Trophoblast cell (in vitro differentiated cells and primary cell): Measurements from ENCODE around the gene CPLX4.

Experiments
- DNase-seq, 2 donors: peaks; one replicate each; pipeline ENCODE4 v3.0.0-alpha.2; 2016
- H2AFZ ChIP-seq: 2 replicates; pipeline ENCODE4 v1.6.1; 2013; ENCODE audit warnings: low read length, moderate library complexity, mild to moderate bottlenecking; ENCODE audit not compliant: insufficient read depth, poor library complexity
- H2AK5ac ChIP-seq: 2 replicates; pipeline ENCODE4 v1.6.1; 2013; ENCODE audit warnings: mild to moderate bottlenecking, low read length
- H2BK120ac ChIP-seq: 2 replicates; pipeline ENCODE4 v1.6.1; 2013; ENCODE audit warnings: low read length, mild to moderate bottlenecking, moderate library complexity; ENCODE audit not compliant: insufficient read depth, poor library complexity
- H2BK12ac ChIP-seq: 2 replicates; pipeline ENCODE4 v1.6.1; 2013; ENCODE audit warnings: mild to moderate bottlenecking, low read length, moderate library complexity
- H2BK5ac ChIP-seq: 2 replicates; pipeline ENCODE4 v1.6.1; 2013; ENCODE audit warnings: low read length, low read depth, moderate library complexity, mild to moderate bottlenecking; ENCODE audit not compliant: poor library complexity
- H3K14ac ChIP-seq: 2 replicates; pipeline ENCODE4 v1.6.1; 2013; ENCODE audit warnings: mild to moderate bottlenecking, low read length
- H3K18ac ChIP-seq: 2 replicates; pipeline ENCODE4 v1.6.1; 2013; ENCODE audit warnings: mild to moderate bottlenecking, low read length
- H3K23ac ChIP-seq: 2 replicates; pipeline ENCODE4 v1.6.1; 2013; ENCODE audit warnings: low read length
- H3K27ac ChIP-seq: 2 replicates; pipeline ENCODE4 v1.5.1; 2013; ENCODE audit warnings: low read depth, mild to moderate bottlenecking, inconsistent platforms, low read length, moderate library complexity
- H3K27me3 ChIP-seq: 2 replicates; pipeline ENCODE4 v1.6.1; 2013; ENCODE audit warnings: inconsistent platforms, mild to moderate bottlenecking, low read length, moderate library complexity; ENCODE audit not compliant: insufficient read depth
- H3K36me3 ChIP-seq, 2 experiments: 1 replicate in 1 of 2; 2 replicates in 1 of 2; pipeline ENCODE4 v1.6.1; 2013; ENCODE audit warnings: low read length in 2 of 2, mild to moderate bottlenecking in 2 of 2, moderate library complexity in 1 of 2; ENCODE audit not compliant: insufficient read depth in 2 of 2, control insufficient read depth in 1 of 2
- H3K4ac ChIP-seq: 2 replicates; pipeline ENCODE4 v1.6.1; 2013; ENCODE audit warnings: low read depth, mild to moderate bottlenecking, low read length, moderate library complexity
- H3K4me1 ChIP-seq, 2 experiments: 1 replicate in 1 of 2; 2 replicates in 1 of 2; pipeline ENCODE4 v1.6.1; 2013; ENCODE audit warnings: low read length in 2 of 2, mild to moderate bottlenecking in 2 of 2, moderate library complexity in 1 of 2; ENCODE audit not compliant: insufficient read depth in 2 of 2, control insufficient read depth in 1 of 2
- H3K4me2 ChIP-seq: 2 replicates; pipeline ENCODE4 v1.6.1; 2013; ENCODE audit warnings: inconsistent platforms, mild to moderate bottlenecking, low read length, moderate library complexity
- H3K4me3 ChIP-seq: 2 replicates; pipeline ENCODE4 v1.5.1; 2013; ENCODE audit warnings: mild to moderate bottlenecking, low read depth, low read length, inconsistent platforms
- H3K79me1 ChIP-seq: one replicate; pipeline ENCODE4 v1.6.1; 2013; ENCODE audit warnings: low read length
- H3K79me2 ChIP-seq: 2 replicates; pipeline ENCODE4 v1.6.1; 2013; ENCODE audit warnings: low read length, mild to moderate bottlenecking; ENCODE audit not compliant: control insufficient read depth, insufficient read depth, poor library complexity
- H3K9ac ChIP-seq: 2 replicates; pipeline ENCODE4 v1.6.1; 2013; ENCODE audit warnings: mild to moderate bottlenecking, low read length
- H3K9me3 ChIP-seq: 2 replicates; pipeline ENCODE4 v1.6.1; 2013; ENCODE audit warnings: low read depth, mild to moderate bottlenecking, control low read depth, inconsistent platforms, low read length; ENCODE audit not compliant: insufficient read depth
- H4K12ac ChIP-seq: 2 replicates; pipeline ENCODE4 v1.6.1; 2013; ENCODE audit warnings: low read depth, mild to moderate bottlenecking, low read length, moderate library complexity
- H4K8ac ChIP-seq: 2 replicates; pipeline ENCODE4 v1.6.1; 2013; ENCODE audit warnings: low read depth, mild to moderate bottlenecking, low read length, moderate library complexity
- H4K91ac ChIP-seq: one replicate; pipeline ENCODE4 v1.6.1; 2013; ENCODE audit warnings: low read depth, mild to moderate bottlenecking, low read length, moderate library complexity
- WGBS: extraction: QIAGEN DNeasy Blood & Tissue Kit; methylation state at CpG from one replicate; pipeline ENCODE4 v1.1.7; 2013; ENCODE audit warnings: missing lambda C conversion rate; ENCODE audit not compliant: insufficient read length, insufficient coverage; ENCODE audit errors: extremely low coverage; 5-methylcytosine and 5-hydroxymethylcytosine counted together

CPLX4 gene

GRCh38 chr18:59272221-59272888 lies 46.1 kb downstream of the CPLX4 start:
- Histone ChIP-seq H3K36me3 (no peaks in the 10 kb centered on the region), H3K79me2 (no peaks in the 10 kb centered on the region), H3K4ac (no peak overlapping the region), H3K9me3 (peaks cover 8% of the 10 kb centered on the region), H2BK5ac (no peak overlapping the region), H3K4me2 (no peak overlapping the region), H2AK5ac (no peak overlapping the region), H4K12ac (no peak overlapping the region), H3K79me1 (no peaks in the 10 kb centered on the region), H4K8ac (no peak overlapping the region), H3K9ac (no peak overlapping the region), H3K4me3 (no peak overlapping the region), H3K14ac (no peak overlapping the region), H2BK12ac (no peak overlapping the region), H3K27me3 (peaks cover 88% of the 10 kb centered on the region), H2AFZ (no peak overlapping the region), H3K27ac (no peak overlapping the region), H3K18ac (no peak overlapping the region), H3K4me1 (peaks cover 18 to 19% of the 10 kb centered on the region in 2 experiments), H2BK120ac (no peak overlapping the region), H4K91ac (no peak overlapping the region), H3K23ac (no peak overlapping the region)
- no peak for DNase-seq
- no CpG with 5 or more reads among the region's 52 CpGs for WGBS

GRCh38 chr18:59271606-59272220 lies 46.7 kb downstream of the CPLX4 start:
- H4K91ac ChIP-seq: no peak overlapping the region
- H2BK120ac ChIP-seq: no peak overlapping the region
- H3K23ac ChIP-seq: no peak overlapping the region
- no peaks in the 10 kb centered on the region for H3K79me1 ChIP-seq
- H3K27ac ChIP-seq: no peak overlapping the region
- peaks cover 8% of the 10 kb centered on the region for H3K9me3 ChIP-seq
- H4K8ac ChIP-seq: no peak overlapping the region
- no peaks in the 10 kb centered on the region for H3K79me2 ChIP-seq
- H2BK12ac ChIP-seq: no peak overlapping the region
- H2AFZ ChIP-seq: no peak overlapping the region
- no peak overlapping the region for H3K18ac ChIP-seq
- no peak for DNase-seq
- H3K4me2 ChIP-seq: no peak overlapping the region
- no peak overlapping the region for H3K9ac ChIP-seq
- no peak overlapping the region for H2BK5ac ChIP-seq
- no peak overlapping the region for H3K4ac ChIP-seq
- no CpG with 5 or more reads among the region's 14 CpGs for WGBS
- peaks cover 18 to 19% of the 10 kb centered on the region in 2 experiments for H3K4me1 ChIP-seq
- no peak overlapping the region for H2AK5ac ChIP-seq
- no peak overlapping the region for H3K4me3 ChIP-seq
- no peak overlapping the region for H4K12ac ChIP-seq
- no peaks in the 10 kb centered on the region for H3K36me3 ChIP-seq
- H3K14ac ChIP-seq: no peak overlapping the region
- H3K27me3 ChIP-seq: peaks cover 95% of the 10 kb centered on the region

GRCh38 chr18:59270689-59271257 lies 47.7 kb downstream of the CPLX4 start:
- no peak overlapping the region for H3K14ac ChIP-seq
- no peak overlapping the region for H2BK12ac ChIP-seq
- H3K79me2 ChIP-seq: no peaks in the 10 kb centered on the region
- H3K23ac ChIP-seq: no peak overlapping the region
- no peak overlapping the region for H3K27ac ChIP-seq
- no peak overlapping the region for H3K18ac ChIP-seq
- no peak overlapping the region for H2AK5ac ChIP-seq
- no peak overlapping the region for H2BK120ac ChIP-seq
- no peak overlapping the region for H3K4me2 ChIP-seq
- no peaks in the 10 kb centered on the region for H3K79me1 ChIP-seq
- no peak overlapping the region for H3K4ac ChIP-seq
- H3K4me3 ChIP-seq: no peak overlapping the region
- no peak overlapping the region for H4K12ac ChIP-seq
- H3K9me3 ChIP-seq: peaks cover 8% of the 10 kb centered on the region
- no peak overlapping the region for H3K9ac ChIP-seq
- peaks cover 95% of the 10 kb centered on the region for H3K27me3 ChIP-seq
- H3K36me3 ChIP-seq: no peaks in the 10 kb centered on the region
- no peak overlapping the region for H2AFZ ChIP-seq
- no peak overlapping the region for H4K8ac ChIP-seq
- no peak overlapping the region for H4K91ac ChIP-seq
- peak in 1 of 2 donors; percentile 61 for DNase-seq
- peaks cover 18 to 19% of the 10 kb centered on the region in 2 experiments for H3K4me1 ChIP-seq
- no CpG with 5 or more reads among the region's 4 CpGs for WGBS
- H2BK5ac ChIP-seq: no peak overlapping the region

GRCh38 chr18:59269563-59270119 lies 48.8 kb downstream of the CPLX4 start:
- Histone ChIP-seq H3K9me3 (peaks cover 14% of the 10 kb centered on the region), H3K79me1 (no peaks in the 10 kb centered on the region), H2AFZ (peak overlapping the region; percentile 87), H3K23ac (no peak overlapping the region), H3K36me3 (no peaks in the 10 kb centered on the region), H3K4me2 (peak overlapping the region; percentile 75), H3K27me3 (peaks cover 97% of the 10 kb centered on the region), H2AK5ac (no peak overlapping the region), H4K12ac (no peak overlapping the region), H4K8ac (no peak overlapping the region), H2BK5ac (no peak overlapping the region), H3K4me1 (peaks cover 19% of the 10 kb centered on the region in 2 experiments), H3K14ac (no peak overlapping the region), H4K91ac (no peak overlapping the region), H3K79me2 (no peaks in the 10 kb centered on the region), H2BK12ac (no peak overlapping the region), H3K4me3 (peak overlapping the region; percentile 66), H3K27ac (no peak overlapping the region), H3K9ac (no peak overlapping the region), H3K18ac (no peak overlapping the region), H3K4ac (no peak overlapping the region), H2BK120ac (no peak overlapping the region)
- no peak for DNase-seq
- no CpG with 5 or more reads among the region's 17 CpGs for WGBS
